Lower leg skin (tissue), 4 donors: ENCODE data around the gene SPAG9. TPM values are rescaled to one million over a fixed set of nuclear protein-coding genes. Genes with fewer than 3 reads are reported as not detected.

ENCODE experiments used
- DNase-seq, 2 donors: peaks; one replicate each; pipeline ENCODE4 v3.0.0-alpha.2; 2019; ENCODE audit warnings: low spot score in 2 of 2
- H3K4me3 ChIP-seq: fragments of 200-600 bp; sonication (generic); 2 replicates; pipeline ENCODE4 v1.5.1; 2017; ENCODE audit warnings: mild to moderate bottlenecking, low read depth; ENCODE audit not compliant: poor library complexity, severe bottlenecking
- POLR2A ChIP-seq, 2 donors: fragments of 450-650 bp; IDR thresholded peaks; one replicate each; pipeline ENCODE4 v1.6.1; 2016 to 2017; ENCODE audit warnings: antibody characterized with exemption in 2 of 2, mild to moderate bottlenecking in 1 of 2, moderate library complexity in 1 of 2
- WGBS, 2 donors: methylation state at CpG; one replicate each; pipeline ENCODE4 v1.1.5; 2018; 5-methylcytosine and 5-hydroxymethylcytosine counted together
- intact Hi-C: fragments of 100-400 bp; cut with DNase I; formaldehyde crosslinking; loops from one replicate; pipeline ENCODE4 v1.15.0; 2023; ENCODE audit warnings: low total_unique reads
- total RNA-seq, 4 donors: library from RNA; depleted of rRNA; stranded (reverse); fragments of >200 nt; gene quantifications; one replicate each; pipeline ENCODE4 v1.1.0, GENCODE V29; 2016
- TF ChIP-seq, protein P1 (sequence below), 3 donors: fragments of 450-650 bp; IDR thresholded peaks; one replicate each; pipeline ENCODE4 v1.5.1; 2016; ENCODE audit warnings: antibody characterized with exemption in 3 of 3, mild to moderate bottlenecking in 3 of 3, moderate library complexity in 2 of 3

The SPAG9 gene
- total RNA-seq, 4 donors from 2014 or later = 63.7 to 106 (median 69.3) TPM

DNA sequence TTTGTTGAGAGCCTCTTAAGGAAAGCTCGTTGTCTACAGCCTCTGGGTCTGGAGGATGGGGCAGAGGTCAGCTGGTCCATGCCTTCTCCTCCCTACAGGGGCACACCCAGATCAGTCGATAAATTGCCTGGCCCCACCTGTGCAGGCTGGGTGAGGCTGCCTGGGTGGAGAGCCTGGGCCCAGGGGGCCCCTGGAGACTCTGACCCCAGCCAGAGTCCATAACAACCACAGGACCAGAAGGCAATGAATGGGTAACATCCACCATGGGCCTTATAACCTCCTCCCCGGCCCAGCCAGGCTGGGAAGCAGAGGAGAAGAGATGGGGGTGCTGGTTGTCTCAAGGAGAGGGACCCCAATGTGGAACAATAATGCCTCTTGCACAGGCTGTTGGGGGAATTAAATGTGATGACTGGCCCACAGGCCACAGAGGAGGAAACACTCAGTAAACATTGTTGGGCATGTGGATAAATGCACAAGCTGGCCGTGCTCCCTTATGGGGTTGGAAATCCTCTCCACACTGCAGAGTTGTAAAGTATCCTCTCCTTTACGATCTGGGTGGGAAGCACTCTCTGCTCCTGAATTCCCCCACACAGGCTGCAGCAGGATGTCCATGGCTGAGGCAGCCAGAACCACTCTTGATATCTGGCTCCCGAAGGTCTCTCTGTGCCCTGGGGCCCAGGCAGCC, 197.8 kb downstream of the SPAG9 start:
- 75 to 82% methylated on average over 6 of the region's 6 CpGs for WGBS, 2 donors
- no peak for DNase-seq
- intact Hi-C loops = no loop called here
- no peak overlapping the region for H3K4me3 ChIP-seq
- TF ChIP-seq, protein P1, sequence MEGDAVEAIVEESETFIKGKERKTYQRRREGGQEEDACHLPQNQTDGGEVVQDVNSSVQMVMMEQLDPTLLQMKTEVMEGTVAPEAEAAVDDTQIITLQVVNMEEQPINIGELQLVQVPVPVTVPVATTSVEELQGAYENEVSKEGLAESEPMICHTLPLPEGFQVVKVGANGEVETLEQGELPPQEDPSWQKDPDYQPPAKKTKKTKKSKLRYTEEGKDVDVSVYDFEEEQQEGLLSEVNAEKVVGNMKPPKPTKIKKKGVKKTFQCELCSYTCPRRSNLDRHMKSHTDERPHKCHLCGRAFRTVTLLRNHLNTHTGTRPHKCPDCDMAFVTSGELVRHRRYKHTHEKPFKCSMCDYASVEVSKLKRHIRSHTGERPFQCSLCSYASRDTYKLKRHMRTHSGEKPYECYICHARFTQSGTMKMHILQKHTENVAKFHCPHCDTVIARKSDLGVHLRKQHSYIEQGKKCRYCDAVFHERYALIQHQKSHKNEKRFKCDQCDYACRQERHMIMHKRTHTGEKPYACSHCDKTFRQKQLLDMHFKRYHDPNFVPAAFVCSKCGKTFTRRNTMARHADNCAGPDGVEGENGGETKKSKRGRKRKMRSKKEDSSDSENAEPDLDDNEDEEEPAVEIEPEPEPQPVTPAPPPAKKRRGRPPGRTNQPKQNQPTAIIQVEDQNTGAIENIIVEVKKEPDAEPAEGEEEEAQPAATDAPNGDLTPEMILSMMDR (IDR thresholded peaks at IDR 0.05) = no peak
- no peak for TF ChIP-seq POLR2A (IDR thresholded peaks at IDR 0.05)

DNA sequence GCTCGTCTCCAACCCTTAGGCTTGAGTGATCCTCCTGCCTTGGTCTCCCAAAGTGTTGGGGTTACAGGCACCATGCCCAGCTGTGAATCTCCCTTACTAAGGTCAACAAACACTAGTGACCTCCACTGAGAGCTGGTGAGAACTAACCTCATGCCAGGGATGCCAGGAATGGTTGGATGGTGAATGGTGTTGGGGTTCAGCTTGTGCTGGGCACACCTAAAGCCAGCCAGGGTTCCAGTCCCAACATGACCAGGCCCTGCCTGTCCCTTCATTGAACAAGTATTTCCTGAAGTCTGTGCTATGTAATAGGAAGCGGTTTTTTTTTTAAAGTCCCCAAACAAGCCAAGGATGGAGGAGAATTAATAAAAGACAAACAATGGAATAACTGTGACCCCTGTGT, 198.6 kb downstream of the SPAG9 start:
- intact Hi-C loops = no loop called here
- TF ChIP-seq, protein P1 (IDR thresholded peaks at IDR 0.05) = no peak
- 81 to 89% methylated on average over 2 of the region's 2 CpGs for WGBS, 2 donors
- no peak for DNase-seq
- no peak overlapping the region for H3K4me3 ChIP-seq

GRCh38 chr17:50920891-50921586, 199.6 kb downstream of the SPAG9 start:
- no peak overlapping the region for H3K4me3 ChIP-seq
- 75 to 79% methylated on average over 16 of the region's 16 CpGs for WGBS, 2 donors
- intact Hi-C loops = no loop called here
- DNase-seq = no peak
- no peak for TF ChIP-seq POLR2A (IDR thresholded peaks at IDR 0.05)
- TF ChIP-seq, protein P1 (IDR thresholded peaks at IDR 0.05) = no peak

DNA sequence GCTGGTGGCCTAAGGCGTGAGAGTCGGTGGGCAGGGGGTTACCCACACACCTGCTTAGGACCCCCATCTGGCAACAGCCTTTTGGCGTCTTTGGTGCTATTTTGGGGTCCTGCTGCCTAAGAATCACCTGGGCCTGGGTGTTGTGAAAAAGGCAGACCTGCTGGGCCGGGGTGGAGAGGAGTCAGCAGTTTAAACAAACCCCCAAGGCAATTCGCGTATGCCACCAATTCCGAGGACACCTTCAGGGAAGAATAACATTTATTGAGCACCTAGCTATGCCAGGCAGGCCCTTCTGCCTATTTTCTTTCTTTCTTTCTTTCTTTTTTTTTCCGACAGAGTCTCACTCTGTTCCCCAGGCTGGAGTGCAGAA, 200.6 kb downstream of the SPAG9 start:
- intact Hi-C loops = no loop called here
- TF ChIP-seq POLR2A (IDR thresholded peaks at IDR 0.05) = no peak
- TF ChIP-seq, protein P1 (IDR thresholded peaks at IDR 0.05) = no peak
- 48 to 70% methylated on average over 8 of the region's 8 CpGs for WGBS, 2 donors
- DNase-seq = no peak
- no peak overlapping the region for H3K4me3 ChIP-seq

DNA sequence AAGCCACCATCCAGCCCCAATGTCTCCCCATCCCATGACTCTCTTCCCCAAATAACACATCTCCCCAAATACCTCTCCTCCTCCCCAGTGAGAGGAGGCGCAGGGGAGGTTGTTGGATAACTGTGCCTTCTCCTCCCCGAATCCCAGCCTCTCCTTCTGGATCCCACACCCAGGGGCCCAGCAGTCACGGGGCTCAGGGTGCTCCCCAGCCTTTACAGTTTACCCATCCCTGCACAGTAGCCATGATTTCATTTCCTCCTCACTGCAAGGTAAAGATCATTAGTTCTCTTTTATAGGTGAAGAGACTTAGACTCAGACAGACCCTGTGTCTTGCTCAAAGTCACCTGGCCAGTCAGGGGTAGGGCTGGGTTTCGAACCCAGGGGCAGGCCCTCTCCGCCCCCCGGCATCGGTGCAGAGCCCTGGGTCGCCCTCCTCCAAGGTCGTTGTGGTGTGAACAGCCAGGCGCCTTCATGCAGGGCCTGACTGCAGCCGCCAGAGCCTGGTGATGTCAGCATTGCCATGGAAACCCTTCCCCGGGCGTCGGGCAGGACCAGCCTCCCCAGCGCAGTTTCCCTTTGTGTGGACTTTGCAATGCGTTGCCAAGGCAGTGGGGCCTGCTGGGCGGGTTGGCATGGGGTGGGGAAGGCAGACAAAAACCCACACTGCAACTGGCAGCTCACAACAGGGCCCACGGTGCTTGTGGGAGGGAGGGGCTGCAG, 201.2 kb downstream of the SPAG9 start:
- peak; percentile 73 to 94 for DNase-seq
- no peak overlapping the region for H3K4me3 ChIP-seq
- WGBS, 2 donors = 26 to 35% methylated on average over 12 to 15 of the region's 18 CpGs
- no peak for TF ChIP-seq POLR2A (IDR thresholded peaks at IDR 0.05)
- TF ChIP-seq, protein P1 (IDR thresholded peaks at IDR 0.05) = no peak
- intact Hi-C loops = no loop called here
